Esophagus muscularis mucosa (tissue), 3 donors: ENCODE data around the gene NT5DC3.

ENCODE experiments used
- EP300 ChIP-seq: sonication (generic); formaldehyde crosslinking; IDR thresholded peaks from one replicate; pipeline ENCODE4 v1.6.1; 2017; ENCODE audit warnings: antibody characterized with exemption
- POLR2AphosphoS5 ChIP-seq, 2 donors: sonication (generic); formaldehyde crosslinking; IDR thresholded peaks; one replicate each; pipeline ENCODE4 v1.6.1; 2017; ENCODE audit warnings: antibody characterized with exemption in 2 of 2

- no peak for TF ChIP-seq EP300
- TF ChIP-seq POLR2AphosphoS5 (IDR thresholded peaks at IDR 0.05), result no peak
These were observed 16.1 kb upstream of the NT5DC3 start for GRCh38 chr12:103857164-103857563.
